ENCODE data around the gene TMEM108.

- TF ChIP-seq CTCF (IDR thresholded peaks at IDR 0.05; ENCODE audit: poor library complexity, severe bottlenecking) (no peak), EZH2 (IDR thresholded peaks at IDR 0.05; ENCODE audit: borderline replicate concordance, insufficient read depth, low read length, poor library complexity, severe bottlenecking) (no peak), TAF1 (IDR thresholded peaks at IDR 0.05; ENCODE audit: low read depth) (no peak), EP300 (conservative IDR thresholded peaks at IDR 0.05; ENCODE audit: poor library complexity, severe bottlenecking) (no peak), RAD21 (conservative IDR thresholded peaks at IDR 0.05) (no peak), POLR2AphosphoS5 (IDR thresholded peaks at IDR 0.05) (no peak)
- TF ChIP-seq, protein P1, sequence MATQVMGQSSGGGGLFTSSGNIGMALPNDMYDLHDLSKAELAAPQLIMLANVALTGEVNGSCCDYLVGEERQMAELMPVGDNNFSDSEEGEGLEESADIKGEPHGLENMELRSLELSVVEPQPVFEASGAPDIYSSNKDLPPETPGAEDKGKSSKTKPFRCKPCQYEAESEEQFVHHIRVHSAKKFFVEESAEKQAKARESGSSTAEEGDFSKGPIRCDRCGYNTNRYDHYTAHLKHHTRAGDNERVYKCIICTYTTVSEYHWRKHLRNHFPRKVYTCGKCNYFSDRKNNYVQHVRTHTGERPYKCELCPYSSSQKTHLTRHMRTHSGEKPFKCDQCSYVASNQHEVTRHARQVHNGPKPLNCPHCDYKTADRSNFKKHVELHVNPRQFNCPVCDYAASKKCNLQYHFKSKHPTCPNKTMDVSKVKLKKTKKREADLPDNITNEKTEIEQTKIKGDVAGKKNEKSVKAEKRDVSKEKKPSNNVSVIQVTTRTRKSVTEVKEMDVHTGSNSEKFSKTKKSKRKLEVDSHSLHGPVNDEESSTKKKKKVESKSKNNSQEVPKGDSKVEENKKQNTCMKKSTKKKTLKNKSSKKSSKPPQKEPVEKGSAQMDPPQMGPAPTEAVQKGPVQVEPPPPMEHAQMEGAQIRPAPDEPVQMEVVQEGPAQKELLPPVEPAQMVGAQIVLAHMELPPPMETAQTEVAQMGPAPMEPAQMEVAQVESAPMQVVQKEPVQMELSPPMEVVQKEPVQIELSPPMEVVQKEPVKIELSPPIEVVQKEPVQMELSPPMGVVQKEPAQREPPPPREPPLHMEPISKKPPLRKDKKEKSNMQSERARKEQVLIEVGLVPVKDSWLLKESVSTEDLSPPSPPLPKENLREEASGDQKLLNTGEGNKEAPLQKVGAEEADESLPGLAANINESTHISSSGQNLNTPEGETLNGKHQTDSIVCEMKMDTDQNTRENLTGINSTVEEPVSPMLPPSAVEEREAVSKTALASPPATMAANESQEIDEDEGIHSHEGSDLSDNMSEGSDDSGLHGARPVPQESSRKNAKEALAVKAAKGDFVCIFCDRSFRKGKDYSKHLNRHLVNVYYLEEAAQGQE (IDR thresholded peaks at IDR 0.05; ENCODE audit: borderline replicate concordance): no peak
Observed at GRCh38 chr3:133123636-133124035, 85.4 kb downstream of the TMEM108 start.

Data from neural cell (in vitro differentiated cells).